Measurements from ENCODE around the gene FOXP1. TPM values are rescaled to one million over a fixed set of nuclear protein-coding genes. Genes with fewer than 3 reads are reported as not detected.

Gene FOXP1
- polyA plus RNA-seq, 1 donor (not counting 4 experiments of a cell fraction or from before 2014, with no cell fraction given), result 14.6 TPM

DNA sequence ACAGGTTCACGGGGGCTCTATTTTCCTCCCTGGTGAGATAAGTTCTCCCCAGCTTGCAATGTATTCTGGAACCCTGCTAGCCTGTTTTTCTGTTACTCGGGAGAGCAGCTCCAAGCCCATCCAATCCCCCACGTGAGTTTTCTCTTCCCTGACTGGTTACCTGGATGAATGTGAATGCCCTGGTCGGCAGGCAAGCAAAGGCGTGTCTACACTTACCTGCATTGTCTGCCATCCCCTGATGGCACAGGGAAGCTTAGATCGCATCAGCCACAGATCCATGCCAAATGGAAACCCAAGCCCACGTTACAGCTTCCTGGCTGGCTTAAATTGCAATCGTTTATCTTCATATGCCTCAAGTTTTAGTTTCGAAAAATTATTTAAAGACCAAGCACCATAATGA is 149.9 kb downstream of the FOXP1 start:
- Histone ChIP-seq H3K9me3 (ENCODE audit: control insufficient read depth, low read depth, low read length) (no peaks in the 10 kb centered on the region), H2AFZ (ENCODE audit: control insufficient read depth, low read length) (peak overlapping the region; percentile 50), H3K27me3 (ENCODE audit: control insufficient read depth, extremely low read depth, insufficient read depth, low read length) (no peaks in the 10 kb centered on the region), H3K9ac (ENCODE audit: control insufficient read depth, extremely low read depth, insufficient read depth, low read length) (peak overlapping the region; percentile 8), H3K36me3 (ENCODE audit: control insufficient read depth in 2 of 2, extremely low read depth in 1 of 2, insufficient read depth in 2 of 2, low read length in 2 of 2) (no peaks in the 10 kb centered on the region), H3K27ac (ENCODE audit: control insufficient read depth, insufficient read depth, low read length) (no peak overlapping the region), H3K79me2 (ENCODE audit: control insufficient read depth, insufficient read depth, low read length) (no peaks in the 10 kb centered on the region), H3K4me3 (ENCODE audit: control insufficient read depth in 2 of 3, extremely low read depth in 1 of 3, insufficient read depth in 2 of 3, low read depth in 1 of 3, low read length in 3 of 3) (no peak overlapping the region), H4K20me1 (ENCODE audit: control insufficient read depth, extremely low read depth, insufficient read depth, low read length) (no peaks in the 10 kb centered on the region), H3K9me1 (ENCODE audit: control insufficient read depth, extremely low read depth, insufficient read depth, low read length) (no peaks in the 10 kb centered on the region), H3K4me1 (ENCODE audit: control insufficient read depth, extremely low read depth, insufficient read depth, low read length) (peaks cover 55% of the 10 kb centered on the region), H3K4me2 (ENCODE audit: control insufficient read depth, extremely low read depth, insufficient read depth, low read depth, low read length) (peak overlapping the region; percentile 61)
- FAIRE-seq, result peak; percentile 77
- no peak for DNase-seq (ENCODE audit: low read depth, low spot score)
- TF ChIP-seq, protein P1, sequence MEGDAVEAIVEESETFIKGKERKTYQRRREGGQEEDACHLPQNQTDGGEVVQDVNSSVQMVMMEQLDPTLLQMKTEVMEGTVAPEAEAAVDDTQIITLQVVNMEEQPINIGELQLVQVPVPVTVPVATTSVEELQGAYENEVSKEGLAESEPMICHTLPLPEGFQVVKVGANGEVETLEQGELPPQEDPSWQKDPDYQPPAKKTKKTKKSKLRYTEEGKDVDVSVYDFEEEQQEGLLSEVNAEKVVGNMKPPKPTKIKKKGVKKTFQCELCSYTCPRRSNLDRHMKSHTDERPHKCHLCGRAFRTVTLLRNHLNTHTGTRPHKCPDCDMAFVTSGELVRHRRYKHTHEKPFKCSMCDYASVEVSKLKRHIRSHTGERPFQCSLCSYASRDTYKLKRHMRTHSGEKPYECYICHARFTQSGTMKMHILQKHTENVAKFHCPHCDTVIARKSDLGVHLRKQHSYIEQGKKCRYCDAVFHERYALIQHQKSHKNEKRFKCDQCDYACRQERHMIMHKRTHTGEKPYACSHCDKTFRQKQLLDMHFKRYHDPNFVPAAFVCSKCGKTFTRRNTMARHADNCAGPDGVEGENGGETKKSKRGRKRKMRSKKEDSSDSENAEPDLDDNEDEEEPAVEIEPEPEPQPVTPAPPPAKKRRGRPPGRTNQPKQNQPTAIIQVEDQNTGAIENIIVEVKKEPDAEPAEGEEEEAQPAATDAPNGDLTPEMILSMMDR (optimal IDR thresholded peaks at IDR 0.05 in 1 of 3, IDR thresholded peaks at IDR 0.05 in 1 of 3, conservative IDR thresholded peaks at IDR 0.05 in 1 of 3; ENCODE audit: extremely low read depth in 1 of 3, insufficient read depth in 2 of 3, low read length in 3 of 3), result no peak
- TF ChIP-seq EZH2 (IDR thresholded peaks at IDR 0.05; ENCODE audit: low read length), result no peak
- dilution Hi-C loops (cut with MboI; ENCODE audit: extremely low pct_ligation_motif_present, low sequenced_read_pairs), result no loop called here

DNA sequence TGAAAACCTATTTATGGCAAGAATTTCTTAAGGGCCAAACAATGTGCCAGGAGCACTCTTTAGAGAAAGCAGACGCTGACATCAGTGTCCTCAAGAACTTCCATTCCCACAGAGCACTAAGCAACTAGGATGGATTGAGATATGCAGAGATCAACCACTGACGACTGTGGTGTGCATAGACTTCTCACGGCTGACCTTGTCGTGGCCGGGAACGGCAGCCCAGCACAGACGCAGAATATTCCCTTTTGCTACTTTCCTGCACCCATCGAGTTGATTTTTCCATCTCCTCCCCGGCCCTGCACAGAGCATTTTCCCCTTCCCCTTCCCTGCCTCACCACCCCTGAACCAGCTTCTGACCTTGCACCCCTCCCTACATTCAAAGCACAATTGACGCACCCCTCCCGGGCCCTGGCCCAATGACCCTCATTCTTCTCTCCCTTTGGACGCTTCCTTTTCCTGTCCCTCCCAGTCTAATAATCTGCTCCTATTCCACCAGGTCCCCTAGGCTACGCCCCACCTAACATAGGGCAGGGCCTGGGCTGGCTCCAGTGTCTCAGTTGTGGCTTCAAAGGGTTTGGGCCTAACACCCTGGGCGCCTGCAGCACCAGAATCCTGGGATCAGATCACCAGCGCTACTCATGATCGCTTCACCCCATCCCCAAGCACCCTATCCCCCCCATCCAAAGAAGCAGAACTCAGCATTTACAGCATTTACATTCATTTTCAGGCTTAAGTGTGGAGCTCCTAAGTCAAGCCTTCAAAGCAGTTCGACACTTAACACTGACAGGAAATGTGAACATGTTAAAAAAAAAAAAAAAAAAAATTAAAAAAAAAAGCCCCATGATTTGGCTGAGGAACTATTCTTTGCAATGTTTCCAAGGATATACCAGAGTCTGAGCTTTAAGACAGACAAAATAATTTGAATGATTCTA is 151.2 kb downstream of the FOXP1 start:
- no peaks in the 10 kb centered on the region for H3K9me3 ChIP-seq (ENCODE audit: control insufficient read depth, low read depth, low read length)
- H3K9me1 ChIP-seq (ENCODE audit: control insufficient read depth, extremely low read depth, insufficient read depth, low read length), result no peaks in the 10 kb centered on the region
- no peak overlapping the region for H3K27ac ChIP-seq (ENCODE audit: control insufficient read depth, insufficient read depth, low read length)
- H3K4me1 ChIP-seq (ENCODE audit: control insufficient read depth, extremely low read depth, insufficient read depth, low read length), result peaks cover 55% of the 10 kb centered on the region
- H2AFZ ChIP-seq (ENCODE audit: control insufficient read depth, low read length), result peak overlapping the region; percentile 35
- H3K9ac ChIP-seq (ENCODE audit: control insufficient read depth, extremely low read depth, insufficient read depth, low read length), result no peak overlapping the region
- no peaks in the 10 kb centered on the region for H3K36me3 ChIP-seq (ENCODE audit: control insufficient read depth in 2 of 2, extremely low read depth in 1 of 2, insufficient read depth in 2 of 2, low read length in 2 of 2)
- no peak overlapping the region for H3K4me2 ChIP-seq (ENCODE audit: control insufficient read depth, extremely low read depth, insufficient read depth, low read depth, low read length)
- no peaks in the 10 kb centered on the region for H3K27me3 ChIP-seq (ENCODE audit: control insufficient read depth, extremely low read depth, insufficient read depth, low read length)
- FAIRE-seq (peak; percentile 43), DNase-seq (ENCODE audit: low read depth, low spot score) (no peak)
- H3K4me3 ChIP-seq (ENCODE audit: control insufficient read depth in 2 of 3, extremely low read depth in 1 of 3, insufficient read depth in 2 of 3, low read depth in 1 of 3, low read length in 3 of 3), result no peak overlapping the region
- H4K20me1 ChIP-seq (ENCODE audit: control insufficient read depth, extremely low read depth, insufficient read depth, low read length), result no peaks in the 10 kb centered on the region
- dilution Hi-C loops (cut with MboI; ENCODE audit: extremely low pct_ligation_motif_present, low sequenced_read_pairs), result no loop called here
- TF ChIP-seq EZH2 (IDR thresholded peaks at IDR 0.05; ENCODE audit: low read length), result no peak
- TF ChIP-seq, protein P1 (optimal IDR thresholded peaks at IDR 0.05 in 1 of 3, IDR thresholded peaks at IDR 0.05 in 1 of 3, conservative IDR thresholded peaks at IDR 0.05 in 1 of 3; ENCODE audit: extremely low read depth in 1 of 3, insufficient read depth in 2 of 3, low read length in 3 of 3), result no peak
- H3K79me2 ChIP-seq (ENCODE audit: control insufficient read depth, insufficient read depth, low read length), result no peaks in the 10 kb centered on the region

All from keratinocyte (primary cell).